Type B pancreatic cell (in vitro differentiated cells): ENCODE results near the gene USP35. TPM values are rescaled to one million over a fixed set of nuclear protein-coding genes. Genes with fewer than 3 reads are reported as not detected.

ENCODE experiments used
- DNase-seq: peaks from one replicate; pipeline ENCODE4 v3.0.0; 2021; ENCODE audit warnings: mixed read lengths; ENCODE audit not compliant: unreplicated experiment; ENCODE audit errors: extremely low spot score
- H3K27ac Mint-ChIP-seq: 2 replicates; pipeline ENCODE4 v1.8.0; 2021; ENCODE audit warnings: mild to moderate bottlenecking, mixed read lengths
- H3K27me3 Mint-ChIP-seq: 2 replicates; pipeline ENCODE4 v1.8.0; 2021; ENCODE audit warnings: mixed read lengths
- H3K36me3 Mint-ChIP-seq: 2 replicates; pipeline ENCODE4 v1.8.0; 2021; ENCODE audit warnings: mixed read lengths
- H3K4me1 Mint-ChIP-seq: one replicate; pipeline ENCODE4 v1.8.0; 2021; ENCODE audit warnings: mixed read lengths; ENCODE audit not compliant: unreplicated experiment
- H3K4me3 Mint-ChIP-seq: 2 replicates; pipeline ENCODE4 v1.8.0; 2021; ENCODE audit warnings: mild to moderate bottlenecking, mixed read lengths
- H3K9me3 Mint-ChIP-seq: 2 replicates; pipeline ENCODE4 v1.8.0; 2021; ENCODE audit warnings: mixed read lengths
- CTCF ChIP-seq: fragments of 200-600 bp; sonication (generic); conservative IDR thresholded peaks from 2 replicates; pipeline ENCODE4 v1.5.0; 2021; ENCODE audit warnings: antibody characterized with exemption, mild to moderate bottlenecking
- total RNA-seq: library from RNA; stranded (reverse); gene quantifications from 2 replicates; pipeline ENCODE4 v1.2.1, GENCODE V29; 2021; ENCODE audit warnings: low replicate concordance

The USP35 gene
- total RNA-seq, 1 donor from 2014 or later, result 9.7 TPM

GRCh38 chr11:78199653-78200015 is 10.9 kb downstream of the USP35 start:
- Mint-ChIP-seq H3K4me3 (no peak overlapping the region), H3K36me3 (peaks cover 9% of the 10 kb centered on the region), H3K9me3 (no peaks in the 10 kb centered on the region), H3K4me1 (peaks cover 8% of the 10 kb centered on the region), H3K27ac (no peak overlapping the region), H3K27me3 (no peaks in the 10 kb centered on the region)
- no peak for TF ChIP-seq CTCF
- no peak for DNase-seq

- no peak for TF ChIP-seq CTCF
- Mint-ChIP-seq H3K4me1 (peaks cover 3% of the 10 kb centered on the region), H3K9me3 (no peaks in the 10 kb centered on the region), H3K27ac (no peak overlapping the region), H3K36me3 (peaks cover 9% of the 10 kb centered on the region), H3K27me3 (no peaks in the 10 kb centered on the region), H3K4me3 (no peak overlapping the region)
- DNase-seq, result no peak
These were observed 11.3 kb downstream of the USP35 start for GRCh38 chr11:78200061-78200460.

- peaks cover 9% of the 10 kb centered on the region for H3K36me3 Mint-ChIP-seq
- no peaks in the 10 kb centered on the region for H3K9me3 Mint-ChIP-seq
- no peak for DNase-seq
- H3K27ac Mint-ChIP-seq, result no peak overlapping the region
- H3K27me3 Mint-ChIP-seq, result no peaks in the 10 kb centered on the region
- H3K4me1 Mint-ChIP-seq, result no peaks in the 10 kb centered on the region
- TF ChIP-seq CTCF, result no peak
- H3K4me3 Mint-ChIP-seq, result no peak overlapping the region
These were observed 11.8 kb downstream of the USP35 start for GRCh38 chr11:78200553-78200952.

- Mint-ChIP-seq H3K4me3 (no peak overlapping the region), H3K9me3 (no peaks in the 10 kb centered on the region), H3K27ac (no peak overlapping the region), H3K4me1 (no peaks in the 10 kb centered on the region), H3K36me3 (peaks cover 9% of the 10 kb centered on the region), H3K27me3 (no peaks in the 10 kb centered on the region)
- no peak for TF ChIP-seq CTCF
- no peak for DNase-seq
These were observed 12.5 kb downstream of the USP35 start for GRCh38 chr11:78201096-78201818.

- no peak overlapping the region for H3K4me3 Mint-ChIP-seq
- no peaks in the 10 kb centered on the region for H3K4me1 Mint-ChIP-seq
- no peak for TF ChIP-seq CTCF
- H3K9me3 Mint-ChIP-seq, result no peaks in the 10 kb centered on the region
- H3K27me3 Mint-ChIP-seq, result no peaks in the 10 kb centered on the region
- peaks cover 9% of the 10 kb centered on the region for H3K36me3 Mint-ChIP-seq
- H3K27ac Mint-ChIP-seq, result peak overlapping the region; percentile 10
- no peak for DNase-seq
These were observed 14.0 kb downstream of the USP35 start for GRCh38 chr11:78202733-78203167.

- Mint-ChIP-seq H3K9me3 (no peaks in the 10 kb centered on the region), H3K36me3 (peaks cover 11% of the 10 kb centered on the region), H3K27me3 (no peaks in the 10 kb centered on the region), H3K27ac (no peak overlapping the region), H3K4me1 (no peaks in the 10 kb centered on the region), H3K4me3 (no peak overlapping the region)
- TF ChIP-seq CTCF, result no peak
- DNase-seq, result no peak
These were observed 14.5 kb downstream of the USP35 start for GRCh38 chr11:78203184-78203583.
